CD4-positive, alpha-beta T cell (primary cell): Measurements from ENCODE around the gene MEAK7. TPM values are rescaled to one million over a fixed set of nuclear protein-coding genes. Genes with fewer than 3 reads are reported as not detected.

ENCODE experiments used
- ATAC-seq: fragments of 200-7000 bp; cut with Tn5 transposase; one replicate; pipeline ENCODE4 v1.10.0; 2022; ENCODE audit warnings: mild to moderate bottlenecking; ENCODE audit not compliant: poor library complexity
- CTCF ChIA-PET: fragments of 350-600 bp; sonication (Branson Sonifier 250); formaldehyde crosslinking; loops from one replicate; lab custom pipeline; 2021; ENCODE audit warnings: antibody characterized with exemption, inconsistent platforms; lab: Charles Lee
- POLR2A ChIA-PET: fragments of 350-600 bp; sonication (Branson Sonifier 250); formaldehyde crosslinking; loops from one replicate; lab custom pipeline; 2021; ENCODE audit warnings: antibody characterized with exemption, inconsistent platforms; lab: Charles Lee
- DNase-seq, 14 experiments: peaks; one replicate each; pipeline ENCODE4 v3.0.0-alpha.2; 2013 to 2020; ENCODE audit warnings: mixed read lengths in 2 of 14
- H3K27ac ChIP-seq, 2 donors: one replicate each; pipeline versions ENCODE4 v1.5.1 to v1.7.0; 2013; ENCODE audit warnings: low read length in 2 of 2, low read depth in 1 of 2, mild to moderate bottlenecking in 1 of 2
- H3K27me3 ChIP-seq, 2 experiments: 1 replicate in 1 of 2; 2 replicates in 1 of 2; pipeline versions ENCODE4 v1.6.1 to v1.7.0; 2013; ENCODE audit warnings: low read length in 2 of 2, control low read depth in 1 of 2, mild to moderate bottlenecking in 1 of 2, moderate library complexity in 1 of 2; ENCODE audit not compliant: insufficient read depth in 2 of 2, control insufficient read depth in 1 of 2
- H3K36me3 ChIP-seq: one replicate; pipeline ENCODE4 v1.6.1; 2013; ENCODE audit warnings: low read length, control low read depth; ENCODE audit not compliant: insufficient read depth
- H3K4me1 ChIP-seq: one replicate; pipeline ENCODE4 v1.6.1; 2013; ENCODE audit warnings: low read length, control low read depth; ENCODE audit not compliant: insufficient read depth
- H3K4me3 ChIP-seq: one replicate; pipeline ENCODE4 v1.5.1; 2013; ENCODE audit warnings: mild to moderate bottlenecking, low read length, moderate library complexity
- H3K9me3 ChIP-seq, 2 experiments: 1 replicate in 1 of 2; 2 replicates in 1 of 2; pipeline versions ENCODE4 v1.6.1 to v1.7.0; 2013; ENCODE audit warnings: low read length in 2 of 2, mild to moderate bottlenecking in 2 of 2, control low read depth in 1 of 2, moderate library complexity in 1 of 2; ENCODE audit not compliant: control insufficient read depth in 1 of 2, insufficient read depth in 1 of 2
- H3K27ac Mint-ChIP-seq: one replicate; pipeline ENCODE4 v1.8.0; 2020; ENCODE audit warnings: mixed read lengths
- H3K27me3 Mint-ChIP-seq: one replicate; pipeline ENCODE4 v1.8.0; 2021; ENCODE audit warnings: mixed read lengths
- H3K36me3 Mint-ChIP-seq: one replicate; pipeline ENCODE4 v1.8.0; 2021; ENCODE audit warnings: low read depth, mixed read lengths
- H3K4me1 Mint-ChIP-seq: one replicate; pipeline ENCODE4 v1.8.0; 2021; ENCODE audit warnings: low read depth, mixed read lengths
- H3K4me3 Mint-ChIP-seq: one replicate; pipeline ENCODE4 v1.8.0; 2020; ENCODE audit warnings: mild to moderate bottlenecking, mixed read lengths
- H3K9me3 Mint-ChIP-seq: one replicate; pipeline ENCODE4 v1.8.0; 2020; ENCODE audit warnings: mixed read lengths
- CTCF ChIP-seq: fragments of 200-600 bp; IDR thresholded peaks from one replicate; pipeline ENCODE4 v1.8.0; 2022; ENCODE audit warnings: antibody characterized with exemption, mild to moderate bottlenecking
- intact Hi-C, 2 experiments: fragments of 100-400 bp; cut with DNase I in 1 of 2; cut with micrococcal nuclease in 1 of 2; formaldehyde crosslinking; loops; one replicate each; pipeline versions ENCODE4 v1.15.1 to v1.9.0; 2023 to 2025; cut with DNase I, micrococcal nuclease
- total RNA-seq, 174 experiments: library from RNA in 2 of 174; stranded (reverse) in 2 of 174; gene quantifications; one replicate each; pipeline ENCODE4 v1.2.3 and lab custom pipeline; 2021 to 2026

Gene MEAK7
- total RNA-seq, 2 experiments from 2014 or later = 1.9 to 3.7 TPM

- H3K4me3 Mint-ChIP-seq = peak overlapping the region; percentile 56
- ChIA-PET CTCF (no interaction called here), POLR2A (no interaction called here)
- H3K27me3 ChIP-seq = no peaks in the 10 kb centered on the region
- no peak for TF ChIP-seq CTCF
- H3K36me3 ChIP-seq = peaks cover 18% of the 10 kb centered on the region
- ATAC-seq (no peak), DNase-seq (no peak)
- intact Hi-C loops = loop anchor here in 1 of 2 experiments (5.0 to 10.0 kb wide), 4 partner anchors 224 to 524 kb away; partner anchors contain the start of genes KIAA0513 and TAF1C
- H3K27me3 Mint-ChIP-seq = no peaks in the 10 kb centered on the region
- H3K9me3 Mint-ChIP-seq = no peaks in the 10 kb centered on the region
- peaks cover 28% of the 10 kb centered on the region for H3K36me3 Mint-ChIP-seq
- H3K27ac Mint-ChIP-seq = no peak overlapping the region
- H3K4me1 ChIP-seq = peaks cover 29% of the 10 kb centered on the region
- no peaks in the 10 kb centered on the region for H3K9me3 ChIP-seq
- H3K4me1 Mint-ChIP-seq = peaks cover 37% of the 10 kb centered on the region
- H3K27ac ChIP-seq = no peak overlapping the region
- H3K4me3 ChIP-seq = no peak overlapping the region
Observed at GRCh38 chr16:84501077-84501735, 3.3 kb downstream of the MEAK7 start.

- no peak overlapping the region for H3K27ac ChIP-seq
- intact Hi-C loops = loop anchor here in 1 of 2 experiments (5.0 to 10.0 kb wide), 4 partner anchors 223 to 524 kb away; partner anchors contain the start of genes KIAA0513 and TAF1C
- H3K4me1 ChIP-seq = peaks cover 23% of the 10 kb centered on the region
- Mint-ChIP-seq H3K27ac (no peak overlapping the region), H3K9me3 (no peaks in the 10 kb centered on the region), H3K4me1 (peaks cover 31% of the 10 kb centered on the region), H3K36me3 (peaks cover 35% of the 10 kb centered on the region), H3K27me3 (no peaks in the 10 kb centered on the region), H3K4me3 (no peak overlapping the region)
- TF ChIP-seq CTCF = no peak
- H3K36me3 ChIP-seq = peaks cover 24% of the 10 kb centered on the region
- ATAC-seq = no peak
- no peaks in the 10 kb centered on the region for H3K27me3 ChIP-seq
- no peaks in the 10 kb centered on the region for H3K9me3 ChIP-seq
- POLR2A ChIA-PET = no interaction called here
- H3K4me3 ChIP-seq = no peak overlapping the region
- no peak for DNase-seq
- CTCF ChIA-PET = no interaction called here
Observed at GRCh38 chr16:84500531-84500930, 3.9 kb downstream of the MEAK7 start.

- Histone ChIP-seq H3K36me3 (peaks cover 31% of the 10 kb centered on the region), H3K27me3 (no peaks in the 10 kb centered on the region), H3K4me3 (no peak overlapping the region), H3K9me3 (no peaks in the 10 kb centered on the region), H3K4me1 (peaks cover 14% of the 10 kb centered on the region), H3K27ac (no peak overlapping the region)
- Mint-ChIP-seq H3K9me3 (no peaks in the 10 kb centered on the region), H3K36me3 (peaks cover 44% of the 10 kb centered on the region), H3K27me3 (no peaks in the 10 kb centered on the region), H3K27ac (no peak overlapping the region), H3K4me3 (no peak overlapping the region), H3K4me1 (peaks cover 22% of the 10 kb centered on the region)
- CTCF ChIA-PET = no interaction called here
- POLR2A ChIA-PET = no interaction called here
- ATAC-seq (no peak), DNase-seq (no peak)
- intact Hi-C loops = loop anchor here in 1 of 2 experiments (5.0 to 10.0 kb wide), 4 partner anchors 222 to 525 kb away; partner anchors contain the start of genes KIAA0513 and TAF1C
- no peak for TF ChIP-seq CTCF
Observed at GRCh38 chr16:84499638-84500037, 4.8 kb downstream of the MEAK7 start.
